Measurements from ENCODE around the gene KRT5. TPM values are rescaled to one million over a fixed set of nuclear protein-coding genes. Genes with fewer than 3 reads are reported as not detected.

KRT5 gene
- total and polyA plus RNA-seq, 10 of the 15 experiments (the other 5 are each of a cell fraction or from before 2014, with no cell fraction given): 1.6 TPM; not detected in 9

- no peaks in the 10 kb centered on the region for H3K79me2 ChIP-seq (ENCODE audit: control insufficient read depth, insufficient read depth, low read length)
- FAIRE-seq: no peak
- no peaks in the 10 kb centered on the region for H4K20me1 ChIP-seq (ENCODE audit: control insufficient read depth, insufficient read depth)
- TF ChIP-seq TCF7 (IDR thresholded peaks at IDR 0.05; ENCODE audit: borderline replicate concordance): no peak
- ATAC-seq: no peak
- H3K9me3 ChIP-seq (replicated peaks; ENCODE audit: control insufficient read depth, insufficient read depth, low read length): no peaks in the 10 kb centered on the region
- intact Hi-C loops (cut with micrococcal nuclease; ENCODE audit: unreplicated experiment): no loop called here
- no peak for DNase-seq (ENCODE audit: low read depth, low spot score)
- peaks cover 0 to 9% of the 10 kb centered on the region in 2 experiments; a peak in 3 of 4 replicates for H3K27me3 ChIP-seq (replicated peaks in 1 of 2; ENCODE audit: control insufficient read depth in 2 of 2, insufficient read depth in 2 of 2, low read length in 1 of 2)
- H3K27ac ChIP-seq (ENCODE audit: control insufficient read depth, insufficient read depth): no peak overlapping the region
- 23% methylated on average over 6 of the region's 6 CpGs for WGBS (ENCODE audit: insufficient coverage, insufficient replicate concordance, low lambda C conversion rate, missing lambda C conversion rate)
- in situ Hi-C loops (cut with MboI): no loop called here
- CTCF ChIA-PET: interaction anchor here (0.5 kb wide), 1 partner anchor 146 kb away, joined by 3 read pairs; no protein-coding TSS in a partner anchor
- H3K4me1 ChIP-seq (ENCODE audit: control insufficient read depth, insufficient read depth, low read length): no peaks in the 10 kb centered on the region
- POLR2A ChIA-PET: no interaction called here
- no peak overlapping the region for H3K9ac ChIP-seq (ENCODE audit: control insufficient read depth, insufficient read depth, low read length)
- H3K4me2 ChIP-seq (ENCODE audit: control insufficient read depth, insufficient read depth): no peak overlapping the region
- no peak overlapping the region for H2AFZ ChIP-seq (ENCODE audit: control insufficient read depth, low read depth, low read length)
- no peak overlapping the region for H3K4me3 ChIP-seq
- RAD21 ChIA-PET (ENCODE audit: unreplicated experiment): no interaction called here
- BruUV-seq (replicated peaks): no TSS peak
- H3K36me3 ChIP-seq (ENCODE audit: control insufficient read depth in 2 of 2, insufficient read depth in 2 of 2, low read length in 1 of 2): no peaks in the 10 kb centered on the region
- SMC1A ChIA-PET (ENCODE audit: uncharacterized antibody, unreplicated experiment): no interaction called here
These were observed 4.2 kb upstream of the KRT5 start for GRCh38 chr12:52524241-52524897.

- H3K36me3 ChIP-seq (ENCODE audit: control insufficient read depth in 2 of 2, insufficient read depth in 2 of 2, low read length in 1 of 2): no peaks in the 10 kb centered on the region
- DNase-seq (ENCODE audit: low read depth, low spot score) (no peak), ATAC-seq (no peak), FAIRE-seq (no peak)
- ChIA-PET POLR2A (no interaction called here), RAD21 (ENCODE audit: unreplicated experiment) (no interaction called here), SMC1A (ENCODE audit: uncharacterized antibody, unreplicated experiment) (no interaction called here), CTCF (no interaction called here)
- H3K79me2 ChIP-seq (ENCODE audit: control insufficient read depth, insufficient read depth, low read length): no peaks in the 10 kb centered on the region
- no peak overlapping the region for H3K4me2 ChIP-seq (ENCODE audit: control insufficient read depth, insufficient read depth)
- H4K20me1 ChIP-seq (ENCODE audit: control insufficient read depth, insufficient read depth): no peaks in the 10 kb centered on the region
- peaks cover 0 to 9% of the 10 kb centered on the region in 2 experiments; a peak in 3 of 4 replicates for H3K27me3 ChIP-seq (replicated peaks in 1 of 2; ENCODE audit: control insufficient read depth in 2 of 2, insufficient read depth in 2 of 2, low read length in 1 of 2)
- 10% methylated on average over 4 of the region's 4 CpGs for WGBS (ENCODE audit: insufficient coverage, insufficient replicate concordance, low lambda C conversion rate, missing lambda C conversion rate)
- H3K9ac ChIP-seq (ENCODE audit: control insufficient read depth, insufficient read depth, low read length): no peak overlapping the region
- H3K4me3 ChIP-seq: no peak overlapping the region
- BruUV-seq (replicated peaks): no TSS peak
- no peaks in the 10 kb centered on the region for H3K4me1 ChIP-seq (ENCODE audit: control insufficient read depth, insufficient read depth, low read length)
- intact Hi-C loops (cut with micrococcal nuclease; ENCODE audit: unreplicated experiment): no loop called here
- TF ChIP-seq PAX5 (IDR thresholded peaks at IDR 0.05; ENCODE audit: borderline replicate concordance, low read depth, low read length) (no peak), PBX3 (IDR thresholded peaks at IDR 0.05; ENCODE audit: insufficient replicate concordance, low read depth, low read length) (no peak), PKNOX1 (IDR thresholded peaks at IDR 0.05) (no peak), MLLT1 (IDR thresholded peaks at IDR 0.05) (no peak), SRF (IDR thresholded peaks at IDR 0.05; ENCODE audit: low read depth in 2 of 2, low read length in 2 of 2) (no peak), IRF4 (IDR thresholded peaks at IDR 0.05; ENCODE audit: low read depth, low read length) (no peak), CEBPB (IDR thresholded peaks at IDR 0.05; ENCODE audit: borderline replicate concordance in 1 of 2, low read depth in 2 of 2, low read length in 2 of 2) (no peak), PML (IDR thresholded peaks at IDR 0.05; ENCODE audit: low read length) (no peak), IKZF2 (IDR thresholded peaks at IDR 0.05) (no peak), RUNX3 (IDR thresholded peaks at IDR 0.05; ENCODE audit: low read length) (no peak), SP1 (IDR thresholded peaks at IDR 0.05; ENCODE audit: low read depth, low read length) (no peak), MTA3 (IDR thresholded peaks at IDR 0.05; ENCODE audit: borderline replicate concordance, low read length) (no peak), HDGF (IDR thresholded peaks at IDR 0.05) (no peak), CHD1 (IDR thresholded peaks at IDR 0.05; ENCODE audit: low read depth, low read length) (no peak), HCFC1 (IDR thresholded peaks at IDR 0.05; ENCODE audit: low read length) (no peak), PAX8 (IDR thresholded peaks at IDR 0.05) (no peak)
- H2AFZ ChIP-seq (ENCODE audit: control insufficient read depth, low read depth, low read length): no peak overlapping the region
- H3K27ac ChIP-seq (ENCODE audit: control insufficient read depth, insufficient read depth): no peak overlapping the region
- in situ Hi-C loops (cut with MboI): no loop called here
- no peaks in the 10 kb centered on the region for H3K9me3 ChIP-seq (replicated peaks; ENCODE audit: control insufficient read depth, insufficient read depth, low read length)
These were observed 3.6 kb upstream of the KRT5 start for GRCh38 chr12:52523824-52524223.

All from GM12878 (cell line).